NOMO-1 (cell line): ENCODE data around the gene ZNF660.

Source experiments
- DNase-seq, 2 experiments: peaks; one replicate each; lab custom pipeline; 2025; ENCODE audit not compliant: unreplicated experiment in 2 of 2; lab: John Stamatoyannopoulos, UW

ZNF660 gene

DNA sequence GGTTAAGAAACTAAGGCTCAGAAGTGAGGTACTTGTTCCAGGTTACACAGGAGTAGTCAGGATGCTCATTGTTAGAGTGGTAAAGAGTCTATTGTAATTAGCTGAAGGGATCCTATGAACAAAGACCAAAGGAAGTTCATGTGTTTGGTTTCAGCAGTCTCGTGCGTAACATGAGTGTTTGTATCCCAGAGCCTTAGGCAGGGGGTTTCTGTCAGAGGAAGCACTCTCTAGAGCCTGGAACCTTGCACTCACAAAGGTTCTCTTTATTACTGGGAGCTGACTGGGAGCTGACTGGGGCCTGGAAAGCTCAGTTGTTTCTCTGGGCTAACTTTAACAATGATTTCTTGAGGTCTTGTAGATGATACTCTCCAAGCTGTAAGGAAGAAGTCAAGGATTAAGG lies 44.0 kb downstream of the ZNF660 start:
- DNase-seq = no peak

GRCh38 chr3:44632193-44632592 lies 47.4 kb downstream of the ZNF660 start:
- DNase-seq = no peak

GRCh38 chr3:44642337-44642736 lies 57.6 kb downstream of the ZNF660 start:
- no peak for DNase-seq

DNA sequence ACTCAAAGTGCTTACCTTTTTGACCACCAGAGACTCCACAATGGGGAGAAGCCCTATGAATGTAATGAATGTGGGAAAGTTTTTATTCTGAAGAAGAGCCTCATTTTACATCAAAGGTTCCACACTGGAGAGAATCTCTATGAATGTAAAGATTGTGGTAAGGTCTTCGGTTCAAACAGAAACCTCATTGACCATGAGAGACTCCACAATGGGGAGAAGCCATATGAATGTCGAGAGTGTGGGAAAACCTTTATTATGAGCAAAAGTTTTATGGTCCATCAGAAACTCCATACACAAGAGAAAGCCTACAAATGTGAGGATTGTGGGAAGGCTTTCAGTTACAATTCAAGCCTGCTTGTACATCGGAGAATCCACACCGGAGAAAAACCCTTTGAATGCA lies 58.3 kb downstream of the ZNF660 start:
- no peak for DNase-seq

DNA sequence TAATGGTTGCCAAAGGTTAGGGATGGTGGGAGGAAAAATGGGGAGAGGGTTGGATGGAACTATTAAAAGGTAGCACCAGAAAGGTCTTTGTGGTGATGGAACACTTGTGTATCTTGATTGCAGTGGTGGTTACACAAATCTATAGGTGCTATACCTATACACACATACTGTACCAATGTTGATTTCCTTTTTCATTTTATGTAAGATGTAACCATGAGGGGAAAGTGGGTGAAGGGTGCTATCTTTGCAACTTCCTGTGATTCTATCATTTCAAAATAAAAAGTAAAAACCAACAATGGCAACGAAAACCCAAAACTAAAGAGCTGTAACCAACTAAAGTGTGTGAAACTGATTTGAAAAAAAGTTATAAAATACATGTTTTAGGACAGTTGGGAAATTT lies 63.0 kb downstream of the ZNF660 start:
- no peak for DNase-seq

GRCh38 chr3:44648564-44649229 lies 63.9 kb downstream of the ZNF660 start, which contains the start of gene ZNF35:
Gene ZNF35, plus strand, starts transcription at chr3:44648732. Its CDS starts 2,336 bp downstream, at chr3:44651068.
- DNase-seq = peak; percentile 72 to 77
